HG03159 (cell line): ENCODE data around the gene EFNA3.
A peak's percentile ranks its signal among the peaks of the same experiment; 100 is the strongest.

ENCODE experiments used
- ATAC-seq: cut with Tn5 transposase; IDR thresholded peaks from one replicate; pipeline ENCODE4 v1.9.1; 2021; ENCODE audit warnings: mild to moderate bottlenecking, moderate library complexity; ENCODE audit not compliant: unreplicated experiment

The EFNA3 gene

DNA sequence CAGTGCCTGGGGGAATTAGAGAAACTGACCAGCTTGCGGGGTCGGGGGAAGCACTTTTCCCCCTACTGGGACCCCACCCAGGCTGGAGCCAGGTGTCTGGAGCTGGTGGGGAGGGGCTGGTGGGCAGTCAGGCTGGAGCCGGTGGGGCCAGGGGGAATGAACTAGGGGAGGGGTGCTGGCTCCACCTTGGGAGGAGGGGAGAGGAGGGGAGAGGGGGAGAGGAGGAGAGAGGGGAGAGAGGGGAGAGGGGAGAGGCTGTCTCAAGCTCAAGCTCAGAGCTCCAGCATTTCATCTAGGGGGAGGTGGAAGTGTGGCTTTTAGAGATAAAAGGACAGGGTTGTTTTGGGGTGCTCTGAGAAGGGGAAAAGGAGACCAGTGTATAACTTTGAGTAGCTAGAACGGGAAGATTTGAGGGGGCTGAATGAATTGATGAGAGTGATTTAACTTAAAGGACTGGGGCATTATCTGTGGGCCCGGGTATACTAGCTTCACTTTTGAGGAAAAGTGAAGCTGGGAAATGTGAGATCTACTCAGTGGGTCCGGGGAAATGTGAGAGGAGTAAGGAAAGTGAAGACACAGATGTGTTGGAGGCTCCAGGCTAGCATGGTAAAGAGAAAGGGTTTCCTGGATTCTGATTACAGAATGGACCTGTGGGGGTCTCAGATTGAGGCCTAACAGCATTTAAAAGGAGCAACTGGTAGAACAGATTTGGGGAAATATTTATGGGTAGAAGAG is 51.8 kb downstream of the EFNA3 start:
- ATAC-seq: no peak

DNA sequence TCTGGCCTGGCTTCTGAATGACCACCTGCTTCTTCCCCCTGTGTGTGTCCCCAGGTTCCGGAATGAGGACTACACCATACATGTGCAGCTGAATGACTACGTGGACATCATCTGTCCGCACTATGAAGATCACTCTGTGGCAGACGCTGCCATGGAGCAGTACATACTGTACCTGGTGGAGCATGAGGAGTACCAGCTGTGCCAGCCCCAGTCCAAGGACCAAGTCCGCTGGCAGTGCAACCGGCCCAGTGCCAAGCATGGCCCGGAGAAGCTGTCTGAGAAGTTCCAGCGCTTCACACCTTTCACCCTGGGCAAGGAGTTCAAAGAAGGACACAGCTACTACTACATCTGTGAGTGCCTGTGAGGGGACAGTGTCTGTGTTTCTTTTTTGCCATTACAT is 52.6 kb downstream of the EFNA3 start:
- no peak for ATAC-seq

DNA sequence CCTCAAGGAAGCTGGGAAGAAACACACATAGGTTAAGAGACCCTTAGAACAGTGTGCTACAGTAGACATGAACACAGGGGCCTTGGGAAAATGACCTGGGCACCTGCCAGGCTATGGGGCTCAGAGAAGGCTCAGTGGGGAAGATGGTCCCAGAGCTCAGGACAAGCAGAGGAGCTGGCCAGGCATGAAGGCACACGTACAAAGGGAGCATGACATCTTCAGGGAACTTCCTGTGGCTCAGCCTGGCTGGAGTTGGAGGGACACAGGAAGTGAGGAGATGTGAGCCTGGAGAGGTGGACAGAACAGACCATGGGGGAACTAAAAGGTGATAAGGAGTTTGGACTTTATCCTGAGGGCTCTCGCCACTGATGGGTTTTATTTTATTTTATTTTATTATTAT is 53.2 kb downstream of the EFNA3 start:
- no peak for ATAC-seq

DNA sequence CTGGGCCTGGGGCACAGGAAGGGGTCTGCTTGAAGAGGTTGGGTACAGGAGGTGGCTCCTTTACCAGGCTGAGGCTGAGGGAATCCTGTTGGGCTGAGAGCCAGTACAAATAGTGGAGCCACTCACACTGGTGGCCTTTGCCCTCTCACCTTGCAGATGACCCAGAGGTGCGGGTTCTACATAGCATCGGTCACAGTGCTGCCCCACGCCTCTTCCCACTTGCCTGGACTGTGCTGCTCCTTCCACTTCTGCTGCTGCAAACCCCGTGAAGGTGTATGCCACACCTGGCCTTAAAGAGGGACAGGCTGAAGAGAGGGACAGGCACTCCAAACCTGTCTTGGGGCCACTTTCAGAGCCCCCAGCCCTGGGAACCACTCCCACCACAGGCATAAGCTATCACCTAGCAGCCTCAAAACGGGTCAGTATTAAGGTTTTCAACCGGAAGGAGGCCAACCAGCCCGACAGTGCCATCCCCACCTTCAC is 55.2 kb downstream of the EFNA3 start:
- no peak for ATAC-seq

DNA sequence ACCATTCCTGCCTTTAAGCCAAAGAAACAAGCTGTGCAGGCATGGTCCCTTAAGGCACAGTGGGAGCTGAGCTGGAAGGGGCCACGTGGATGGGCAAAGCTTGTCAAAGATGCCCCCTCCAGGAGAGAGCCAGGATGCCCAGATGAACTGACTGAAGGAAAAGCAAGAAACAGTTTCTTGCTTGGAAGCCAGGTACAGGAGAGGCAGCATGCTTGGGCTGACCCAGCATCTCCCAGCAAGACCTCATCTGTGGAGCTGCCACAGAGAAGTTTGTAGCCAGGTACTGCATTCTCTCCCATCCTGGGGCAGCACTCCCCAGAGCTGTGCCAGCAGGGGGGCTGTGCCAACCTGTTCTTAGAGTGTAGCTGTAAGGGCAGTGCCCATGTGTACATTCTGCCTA is 55.7 kb downstream of the EFNA3 start:
- no peak for ATAC-seq

DNA sequence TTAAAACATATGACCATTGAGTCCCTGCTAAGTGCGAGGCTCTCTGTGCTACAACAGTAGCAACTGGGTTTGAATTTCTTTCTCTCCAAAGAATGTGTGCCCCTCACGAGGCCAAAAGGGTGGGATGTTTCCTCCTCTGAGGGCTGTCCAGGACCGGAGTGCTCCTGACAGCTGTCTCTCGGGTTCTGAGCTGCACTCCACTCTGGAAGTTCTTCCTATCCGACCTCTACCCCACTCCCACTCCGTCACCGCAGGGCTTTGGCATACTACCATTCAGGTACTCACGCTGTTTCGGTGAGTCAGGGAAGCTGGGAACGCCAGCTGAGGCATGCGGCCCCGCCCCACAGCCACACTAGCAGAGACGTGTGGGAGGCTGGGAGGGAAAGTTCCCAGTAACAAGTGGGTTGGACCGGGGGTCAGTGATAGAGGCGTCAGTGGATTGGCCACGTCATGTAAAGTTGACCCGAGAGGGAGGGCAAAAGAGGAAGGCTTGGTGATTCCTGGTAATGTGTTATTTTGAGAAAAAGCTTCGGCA is 56.3 kb downstream of the EFNA3 start:
- no peak for ATAC-seq

DNA sequence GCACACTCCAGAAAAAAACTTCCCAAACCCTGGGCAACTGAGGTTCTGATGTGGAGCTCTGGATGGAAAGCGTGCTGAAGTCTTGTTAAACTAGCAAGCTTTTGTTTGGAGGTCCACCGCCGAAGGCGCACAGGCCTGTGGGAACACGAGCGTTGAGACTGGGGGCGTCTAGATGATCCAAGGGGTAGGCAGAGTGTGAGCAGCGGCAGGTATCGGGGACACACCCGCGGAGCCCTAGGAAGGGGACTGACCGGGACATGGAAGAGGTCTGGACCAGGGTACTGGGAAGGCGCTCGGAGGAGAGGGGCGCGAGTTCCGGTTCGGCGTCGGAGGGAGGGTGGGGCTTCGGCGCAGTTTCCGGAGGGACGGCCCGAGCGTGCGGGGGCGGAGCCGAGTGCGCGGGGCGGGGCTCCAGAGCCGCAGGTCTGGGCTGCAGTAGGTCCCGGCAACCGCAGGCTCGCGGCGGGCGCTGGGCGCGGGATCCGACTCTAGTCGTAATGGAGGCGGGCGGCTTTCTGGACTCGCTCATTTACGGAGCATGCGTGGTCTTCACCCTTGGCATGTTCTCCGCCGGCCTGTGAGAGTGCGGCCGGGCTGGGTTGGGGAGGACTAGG is 56.9 kb downstream of the EFNA3 start, which contains the start of gene SLC50A1:
Gene SLC50A1, plus strand, starts transcription at position 438 of the 614 bp plus-strand sequence. Its CDS starts 60 bp downstream, at position 498.
- ATAC-seq: peak; percentile 74

DNA sequence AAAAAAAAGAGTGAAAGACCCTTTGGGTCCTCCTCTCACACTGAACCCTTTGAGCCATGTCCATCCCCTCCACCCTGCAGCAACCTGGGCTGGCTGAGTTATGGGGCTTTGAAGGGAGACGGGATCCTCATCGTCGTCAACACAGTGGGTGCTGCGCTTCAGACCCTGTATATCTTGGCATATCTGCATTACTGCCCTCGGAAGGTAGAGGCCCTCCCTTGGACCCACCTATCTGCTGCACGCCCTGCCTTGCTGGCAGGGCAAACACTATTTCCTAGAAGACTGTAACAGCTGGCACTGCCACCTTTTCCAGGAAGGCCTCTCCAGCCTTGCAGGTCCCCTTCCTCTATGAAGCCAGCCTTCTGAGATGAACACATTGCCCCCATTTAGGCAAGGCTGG is 58.1 kb downstream of the EFNA3 start:
- no peak for ATAC-seq
